Muscle layer of duodenum (tissue), 2 donors: Measurements from ENCODE around the gene KIAA1549.

Experiments used
- H3K27ac ChIP-seq: one replicate; pipeline ENCODE4 v1.7.0; 2013; ENCODE audit warnings: mild to moderate bottlenecking, low read length
- H3K27me3 ChIP-seq: one replicate; pipeline ENCODE4 v1.7.0; 2013; ENCODE audit warnings: low read depth, mild to moderate bottlenecking, control low read depth, low read length
- H3K36me3 ChIP-seq, 2 donors: one replicate each; pipeline ENCODE4 v1.7.0; 2013; ENCODE audit warnings: low read length in 2 of 2, control low read depth in 1 of 2, mild to moderate bottlenecking in 1 of 2; ENCODE audit not compliant: insufficient read depth in 2 of 2, control insufficient read depth in 1 of 2
- H3K4me1 ChIP-seq, 2 donors: one replicate each; pipeline ENCODE4 v1.7.0; 2013; ENCODE audit warnings: low read length in 2 of 2, mild to moderate bottlenecking in 2 of 2, control low read depth in 1 of 2, moderate library complexity in 1 of 2; ENCODE audit not compliant: insufficient read depth in 2 of 2, control insufficient read depth in 1 of 2
- H3K4me3 ChIP-seq, 2 donors: one replicate each; pipeline ENCODE4 v1.7.0; 2013; ENCODE audit warnings: low read length in 2 of 2, low read depth in 1 of 2, mild to moderate bottlenecking in 1 of 2
- H3K9me3 ChIP-seq, 2 donors: one replicate each; pipeline ENCODE4 v1.7.0; 2013; ENCODE audit warnings: low read length in 2 of 2, control low read depth in 1 of 2, mild to moderate bottlenecking in 1 of 2; ENCODE audit not compliant: control insufficient read depth in 1 of 2
- donor health status: healthy.

KIAA1549 gene

GRCh38 chr7:138878051-138878450, 103.1 kb downstream of the KIAA1549 start:
- Histone ChIP-seq H3K27me3 (no peaks in the 10 kb centered on the region), H3K36me3 (no peaks in the 10 kb centered on the region), H3K27ac (no peak overlapping the region), H3K9me3 (no peaks in the 10 kb centered on the region), H3K4me1 (no peaks in the 10 kb centered on the region), H3K4me3 (no peak overlapping the region)

DNA sequence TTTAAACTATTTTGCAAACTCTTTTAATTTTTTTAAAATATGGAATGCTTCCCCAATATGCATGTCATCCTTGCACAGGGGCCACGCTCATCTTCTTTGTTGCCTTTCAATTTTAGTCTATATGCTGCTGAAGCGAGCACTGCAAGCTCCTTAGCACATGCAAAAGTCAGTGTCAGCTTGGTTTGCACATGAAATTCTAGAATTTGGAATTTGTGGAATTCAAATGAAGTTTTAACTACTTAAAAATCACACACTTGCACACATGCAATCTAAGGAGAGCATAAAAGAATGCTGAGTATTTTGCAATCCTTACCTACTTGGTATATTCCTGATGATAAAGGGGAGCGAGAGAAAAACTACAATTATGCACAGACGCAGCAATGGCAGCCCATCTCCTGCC, 104.9 kb downstream of the KIAA1549 start:
- no peaks in the 10 kb centered on the region for H3K27me3 ChIP-seq

GRCh38 chr7:138875794-138876193, 105.4 kb downstream of the KIAA1549 start:
- Histone ChIP-seq H3K4me3 (no peak overlapping the region), H3K4me1 (no peaks in the 10 kb centered on the region), H3K9me3 (no peaks in the 10 kb centered on the region), H3K27me3 (no peaks in the 10 kb centered on the region), H3K36me3 (peaks cover 0 to 6% of the 10 kb centered on the region in 2 donors), H3K27ac (no peak overlapping the region)

More for the DNA sequence above, 104.9 kb downstream of the KIAA1549 start:
- no peaks in the 10 kb centered on the region for H3K4me1 ChIP-seq
- H3K27ac ChIP-seq, result no peak overlapping the region
- H3K9me3 ChIP-seq, result no peaks in the 10 kb centered on the region
- peaks cover 0 to 2% of the 10 kb centered on the region in 2 donors for H3K36me3 ChIP-seq
- no peak overlapping the region for H3K4me3 ChIP-seq

GRCh38 chr7:138873220-138873892, 107.8 kb downstream of the KIAA1549 start:
- H3K4me3 ChIP-seq, result no peak overlapping the region
- H3K36me3 ChIP-seq, result peaks cover 0 to 6% of the 10 kb centered on the region in 2 donors
- no peaks in the 10 kb centered on the region for H3K4me1 ChIP-seq
- H3K27me3 ChIP-seq, result no peaks in the 10 kb centered on the region
- H3K9me3 ChIP-seq, result no peaks in the 10 kb centered on the region
- no peak overlapping the region for H3K27ac ChIP-seq

DNA sequence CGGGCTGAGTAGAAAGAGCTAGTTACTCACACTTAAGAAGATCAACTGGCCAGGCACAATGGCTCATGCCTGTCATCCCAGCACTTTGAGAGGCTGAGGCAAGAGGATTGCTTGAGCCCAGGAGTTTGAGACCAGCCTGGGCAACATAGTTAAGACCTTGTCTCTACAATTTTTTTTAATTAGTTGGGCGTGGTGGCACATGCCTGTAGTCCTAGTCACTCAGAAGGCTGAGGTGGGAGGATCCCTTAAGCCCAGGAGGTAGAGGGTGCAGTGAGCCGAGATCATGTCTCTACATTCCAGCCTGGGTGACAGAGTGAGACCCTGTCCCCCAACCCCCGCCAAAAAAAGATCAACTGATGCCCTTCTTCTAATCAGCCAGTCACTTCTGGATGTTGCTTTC, 108.6 kb downstream of the KIAA1549 start:
- peaks cover 0 to 12% of the 10 kb centered on the region in 2 donors for H3K36me3 ChIP-seq
- no peaks in the 10 kb centered on the region for H3K9me3 ChIP-seq
- H3K4me1 ChIP-seq, result no peaks in the 10 kb centered on the region
- no peaks in the 10 kb centered on the region for H3K27me3 ChIP-seq
- no peak overlapping the region for H3K27ac ChIP-seq
- no peak overlapping the region for H3K4me3 ChIP-seq

DNA sequence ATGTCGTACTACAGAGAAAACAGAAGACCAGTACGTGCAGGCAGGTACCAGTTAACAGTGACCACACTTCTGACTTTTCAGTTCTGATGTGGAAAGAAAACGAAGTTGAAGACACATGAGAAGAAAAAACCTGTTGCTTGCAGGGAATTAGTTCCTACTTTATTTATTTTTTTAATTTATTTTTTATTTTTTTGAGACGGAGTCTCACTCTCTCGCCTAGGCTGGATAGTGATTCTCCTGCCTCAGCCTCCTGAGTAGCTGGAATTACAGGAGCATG, 109.4 kb downstream of the KIAA1549 start:
- Histone ChIP-seq H3K27ac (no peak overlapping the region), H3K27me3 (no peaks in the 10 kb centered on the region), H3K36me3 (peaks cover 0 to 13% of the 10 kb centered on the region in 2 donors), H3K4me3 (no peak overlapping the region), H3K4me1 (no peaks in the 10 kb centered on the region), H3K9me3 (no peaks in the 10 kb centered on the region)

DNA sequence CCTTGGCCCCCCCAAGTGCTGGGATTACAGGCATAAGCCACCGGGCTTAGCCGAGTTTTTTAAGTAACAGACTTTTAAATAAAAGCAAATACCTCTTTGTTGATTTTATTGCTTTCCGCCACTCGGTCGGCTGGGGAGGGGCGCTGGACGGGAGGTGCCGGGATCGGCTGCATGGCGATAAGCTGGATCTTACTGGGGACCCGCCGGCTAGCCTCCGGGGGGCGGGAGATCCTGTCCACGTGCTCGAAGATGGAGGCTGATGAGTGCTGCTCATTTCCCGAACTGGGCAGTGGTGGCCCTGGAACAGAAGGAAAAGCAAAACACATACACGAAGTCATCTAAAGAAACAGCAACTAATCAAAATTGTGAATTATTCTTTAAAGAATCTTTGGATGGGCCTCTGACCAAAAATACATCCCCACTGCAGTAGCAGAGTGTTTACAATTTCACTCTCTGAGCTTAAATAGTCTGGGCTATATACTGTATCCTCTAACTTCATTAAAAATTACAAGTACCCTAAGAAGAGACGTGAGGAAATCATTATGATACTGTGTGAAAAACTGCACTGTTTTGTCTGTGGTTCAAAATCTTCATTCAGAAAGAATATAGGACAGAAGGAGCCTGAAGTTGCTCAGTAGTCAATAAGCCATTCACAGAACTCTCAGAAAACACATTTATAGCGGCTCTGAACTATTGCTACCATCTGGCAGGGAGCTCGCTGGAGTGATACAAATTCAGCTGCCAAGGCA, 110.0 kb downstream of the KIAA1549 start:
- H3K4me1 ChIP-seq, result no peaks in the 10 kb centered on the region
- H3K4me3 ChIP-seq, result no peak overlapping the region
- peaks cover 0 to 13% of the 10 kb centered on the region in 2 donors for H3K36me3 ChIP-seq
- no peak overlapping the region for H3K27ac ChIP-seq
- no peaks in the 10 kb centered on the region for H3K27me3 ChIP-seq
- no peaks in the 10 kb centered on the region for H3K9me3 ChIP-seq

GRCh38 chr7:138869353-138869752, 111.8 kb downstream of the KIAA1549 start:
- no peak overlapping the region for H3K4me3 ChIP-seq
- no peaks in the 10 kb centered on the region for H3K27me3 ChIP-seq
- no peaks in the 10 kb centered on the region for H3K4me1 ChIP-seq
- no peak overlapping the region for H3K27ac ChIP-seq
- H3K9me3 ChIP-seq, result no peaks in the 10 kb centered on the region
- H3K36me3 ChIP-seq, result peaks cover 0 to 13% of the 10 kb centered on the region in 2 donors

DNA sequence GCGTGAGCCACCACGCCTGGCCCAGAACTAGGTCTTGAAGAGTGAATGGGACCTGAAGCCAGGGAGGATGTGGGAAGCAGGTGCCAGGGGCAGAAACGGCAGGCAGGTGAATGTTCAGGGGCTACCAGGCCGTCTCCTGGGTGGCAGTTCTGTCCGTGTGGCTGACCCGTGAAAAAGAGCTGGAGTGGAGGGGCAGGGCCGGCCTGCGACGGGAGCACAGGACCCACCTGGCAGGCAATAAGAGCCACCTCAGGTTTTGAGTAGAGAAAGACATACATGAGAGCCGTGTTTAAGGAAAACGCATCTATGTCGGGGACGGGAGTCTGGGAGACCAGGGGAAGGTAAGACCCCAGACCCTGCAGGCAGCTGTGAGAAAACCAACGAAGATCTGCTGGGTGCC, 112.5 kb downstream of the KIAA1549 start:
- Histone ChIP-seq H3K9me3 (no peaks in the 10 kb centered on the region), H3K4me1 (no peaks in the 10 kb centered on the region), H3K27ac (no peak overlapping the region), H3K27me3 (no peaks in the 10 kb centered on the region), H3K4me3 (no peak overlapping the region), H3K36me3 (peaks cover 0 to 13% of the 10 kb centered on the region in 2 donors)

DNA sequence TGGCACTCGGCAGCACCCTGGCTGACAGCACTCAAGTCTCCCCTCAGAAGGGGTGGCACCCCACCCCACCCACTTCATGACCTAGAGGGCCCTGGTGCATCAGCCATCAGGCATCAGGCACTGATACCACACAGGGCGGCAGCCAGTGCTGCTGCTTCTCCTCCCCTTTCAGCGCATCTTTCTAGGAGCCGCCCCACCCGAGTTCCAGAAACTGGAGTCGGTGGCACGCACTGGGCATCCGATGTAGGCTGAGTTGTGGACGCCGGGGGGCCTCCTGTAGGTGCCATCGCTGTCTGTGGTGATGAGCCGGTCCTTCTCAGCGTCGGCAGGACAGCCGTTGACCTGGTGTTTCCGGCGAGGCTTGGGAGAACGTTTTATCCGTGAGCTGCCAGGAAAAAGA, 113.4 kb downstream of the KIAA1549 start:
- Histone ChIP-seq H3K27ac (no peak overlapping the region), H3K4me1 (no peaks in the 10 kb centered on the region), H3K9me3 (no peaks in the 10 kb centered on the region), H3K27me3 (no peaks in the 10 kb centered on the region), H3K36me3 (peaks cover 0 to 13% of the 10 kb centered on the region in 2 donors), H3K4me3 (no peak overlapping the region)

- no peaks in the 10 kb centered on the region for H3K4me1 ChIP-seq
- no peaks in the 10 kb centered on the region for H3K9me3 ChIP-seq
- no peaks in the 10 kb centered on the region for H3K27me3 ChIP-seq
- no peak overlapping the region for H3K4me3 ChIP-seq
- H3K27ac ChIP-seq, result no peak overlapping the region
- H3K36me3 ChIP-seq, result peaks cover 0 to 11% of the 10 kb centered on the region in 2 donors
These were observed 114.8 kb downstream of the KIAA1549 start for GRCh38 chr7:138866353-138866752.

GRCh38 chr7:138865843-138866242, 115.3 kb downstream of the KIAA1549 start:
- Histone ChIP-seq H3K4me1 (no peaks in the 10 kb centered on the region), H3K4me3 (no peak overlapping the region), H3K36me3 (peaks cover 0 to 11% of the 10 kb centered on the region in 2 donors), H3K27me3 (no peaks in the 10 kb centered on the region), H3K9me3 (no peaks in the 10 kb centered on the region), H3K27ac (no peak overlapping the region)
